IPS DF 6.9 (cell line): ENCODE measurements around the gene TCF4.

Experiments used
- DNase-seq: peaks from one replicate; pipeline ENCODE4 v3.0.0-alpha.2; 2013; ENCODE audit warnings: low read depth, low spot score
- H3K27ac ChIP-seq: one replicate; pipeline ENCODE4 v1.5.1; 2013; ENCODE audit warnings: low read length, control low read depth
- H3K27me3 ChIP-seq: 2 replicates; pipeline ENCODE4 v1.6.1; 2013; ENCODE audit warnings: mild to moderate bottlenecking, low read length; ENCODE audit not compliant: control insufficient read depth, insufficient read depth
- H3K36me3 ChIP-seq: 2 replicates; pipeline ENCODE4 v1.6.1; 2013; ENCODE audit warnings: low read length; ENCODE audit not compliant: control insufficient read depth, insufficient read depth
- H3K4me1 ChIP-seq: 2 replicates; pipeline ENCODE4 v1.6.1; 2013; ENCODE audit warnings: low read length; ENCODE audit not compliant: control insufficient read depth, insufficient read depth
- H3K4me3 ChIP-seq: 2 replicates; pipeline ENCODE4 v1.5.1; 2013; ENCODE audit warnings: mild to moderate bottlenecking, low read length
- H3K9me3 ChIP-seq: 2 replicates; pipeline ENCODE4 v1.6.1; 2013; ENCODE audit warnings: low read length, inconsistent platforms; ENCODE audit not compliant: control insufficient read depth, insufficient read depth
- WGBS: extraction: QIAGEN DNeasy Blood & Tissue Kit; methylation state at CpG from one replicate; pipeline ENCODE4 v1.1.7; 2013; ENCODE audit warnings: mixed read lengths, missing lambda C conversion rate; ENCODE audit not compliant: insufficient read length, insufficient coverage; 5-methylcytosine and 5-hydroxymethylcytosine counted together

Gene TCF4

GRCh38 chr18:55588111-55588869, at the start of gene TCF4:
Gene TCF4 (minus strand): TSS chr18:55588192. CDS start chr18:55587116, 1,076 bp downstream.
- DNase-seq: no peak
- Histone ChIP-seq H3K4me1 (no peaks in the 10 kb centered on the region), H3K27ac (no peak within 1 kb of the TSS), H3K9me3 (no peaks in the 10 kb centered on the region), H3K4me3 (peak within 1 kb of the TSS; percentile 96), H3K36me3 (no peaks in the 10 kb centered on the region), H3K27me3 (no peaks in the 10 kb centered on the region)
- WGBS: no CpG with 5 or more reads among the region's 46 CpGs

GRCh38 chr18:55637204-55637603, 49.2 kb upstream of the TCF4 start:
- no peaks in the 10 kb centered on the region for H3K4me1 ChIP-seq
- H3K36me3 ChIP-seq: no peaks in the 10 kb centered on the region
- DNase-seq: no peak
- no peak overlapping the region for H3K27ac ChIP-seq
- no peak overlapping the region for H3K4me3 ChIP-seq
- WGBS: no CpG with 5 or more reads among the region's 8 CpGs
- H3K9me3 ChIP-seq: no peaks in the 10 kb centered on the region
- H3K27me3 ChIP-seq: no peaks in the 10 kb centered on the region

GRCh38 chr18:55635439-55635838, 47.4 kb upstream of the TCF4 start:
- H3K4me1 ChIP-seq: no peaks in the 10 kb centered on the region
- no CpG with 5 or more reads among the region's 2 CpGs for WGBS
- no peaks in the 10 kb centered on the region for H3K27me3 ChIP-seq
- no peak overlapping the region for H3K27ac ChIP-seq
- DNase-seq: no peak
- no peaks in the 10 kb centered on the region for H3K36me3 ChIP-seq
- H3K4me3 ChIP-seq: no peak overlapping the region
- no peaks in the 10 kb centered on the region for H3K9me3 ChIP-seq

- Histone ChIP-seq H3K4me3 (no peak overlapping the region), H3K4me1 (no peaks in the 10 kb centered on the region), H3K9me3 (no peaks in the 10 kb centered on the region), H3K27ac (no peak overlapping the region), H3K27me3 (no peaks in the 10 kb centered on the region), H3K36me3 (no peaks in the 10 kb centered on the region)
- no CpG with 5 or more reads among the region's 3 CpGs for WGBS
- no peak for DNase-seq
Measured at GRCh38 chr18:55634545-55634944, 46.6 kb upstream of the TCF4 start.

- Histone ChIP-seq H3K27ac (no peak overlapping the region), H3K27me3 (no peaks in the 10 kb centered on the region), H3K36me3 (no peaks in the 10 kb centered on the region), H3K4me3 (no peak overlapping the region), H3K4me1 (no peaks in the 10 kb centered on the region), H3K9me3 (no peaks in the 10 kb centered on the region)
- no CpG with 5 or more reads among the region's 2 CpGs for WGBS
- DNase-seq: no peak
Measured at GRCh38 chr18:55633032-55633431, 45.0 kb upstream of the TCF4 start.

- no peak overlapping the region for H3K27ac ChIP-seq
- no peak for DNase-seq
- H3K4me1 ChIP-seq: no peaks in the 10 kb centered on the region
- H3K9me3 ChIP-seq: no peaks in the 10 kb centered on the region
- H3K36me3 ChIP-seq: no peaks in the 10 kb centered on the region
- no CpG with 5 or more reads among the region's 1 CpG for WGBS
- H3K27me3 ChIP-seq: no peaks in the 10 kb centered on the region
- no peak overlapping the region for H3K4me3 ChIP-seq
Measured at GRCh38 chr18:55629133-55629532, 41.1 kb upstream of the TCF4 start.

GRCh38 chr18:55627007-55627406, 39.0 kb upstream of the TCF4 start:
- no peak for DNase-seq
- no peaks in the 10 kb centered on the region for H3K4me1 ChIP-seq
- H3K27ac ChIP-seq: no peak overlapping the region
- no peak overlapping the region for H3K4me3 ChIP-seq
- no peaks in the 10 kb centered on the region for H3K36me3 ChIP-seq
- no peaks in the 10 kb centered on the region for H3K27me3 ChIP-seq
- no CpG with 5 or more reads among the region's 1 CpG for WGBS
- no peaks in the 10 kb centered on the region for H3K9me3 ChIP-seq

GRCh38 chr18:55625901-55626300, 37.9 kb upstream of the TCF4 start:
- Histone ChIP-seq H3K9me3 (no peaks in the 10 kb centered on the region), H3K4me3 (no peak overlapping the region), H3K36me3 (no peaks in the 10 kb centered on the region), H3K27me3 (no peaks in the 10 kb centered on the region), H3K4me1 (no peaks in the 10 kb centered on the region), H3K27ac (no peak overlapping the region)
- DNase-seq: no peak
- no CpG with 5 or more reads among the region's 2 CpGs for WGBS

GRCh38 chr18:55623626-55624025, 35.6 kb upstream of the TCF4 start:
- WGBS: 100% methylated on average over 1 of the region's 3 CpGs
- Histone ChIP-seq H3K4me3 (no peak overlapping the region), H3K27me3 (no peaks in the 10 kb centered on the region), H3K36me3 (no peaks in the 10 kb centered on the region), H3K4me1 (no peaks in the 10 kb centered on the region), H3K9me3 (no peaks in the 10 kb centered on the region), H3K27ac (no peak overlapping the region)
- DNase-seq: no peak

GRCh38 chr18:55610506-55610905, 22.5 kb upstream of the TCF4 start:
- Histone ChIP-seq H3K4me3 (no peak overlapping the region), H3K27ac (no peak overlapping the region), H3K27me3 (no peaks in the 10 kb centered on the region), H3K9me3 (no peaks in the 10 kb centered on the region), H3K4me1 (no peaks in the 10 kb centered on the region), H3K36me3 (no peaks in the 10 kb centered on the region)
- WGBS: no CpG with 5 or more reads among the region's 2 CpGs
- DNase-seq: no peak

- DNase-seq: no peak
- H3K9me3 ChIP-seq: no peaks in the 10 kb centered on the region
- no CpG with 5 or more reads among the region's 6 CpGs for WGBS
- no peaks in the 10 kb centered on the region for H3K27me3 ChIP-seq
- H3K4me3 ChIP-seq: no peak overlapping the region
- no peaks in the 10 kb centered on the region for H3K36me3 ChIP-seq
- H3K27ac ChIP-seq: no peak overlapping the region
- no peaks in the 10 kb centered on the region for H3K4me1 ChIP-seq
Measured at GRCh38 chr18:55609160-55609825, 21.3 kb upstream of the TCF4 start.
